MM.1S (cell line): Measurements from ENCODE around the gene ARL8B.

Experiments
- DNase-seq: peaks from one replicate; pipeline ENCODE4 v3.0.0-alpha.2; 2015
- H2AFZ ChIP-seq: fragments of 300-600 bp; sonication (generic); 2 replicates; pipeline ENCODE4 v1.6.0; 2016; ENCODE audit warnings: antibody characterized with exemption, low read length
- H3F3A ChIP-seq: fragments of 300-600 bp; sonication (generic); 2 replicates; pipeline ENCODE4 v1.6.1; 2016; ENCODE audit warnings: mild to moderate bottlenecking, antibody characterized with exemption, low read length, moderate library complexity, mixed read lengths; ENCODE audit not compliant: insufficient read depth
- H3K27ac ChIP-seq: fragments of 300-600 bp; sonication (generic); 2 replicates; pipeline ENCODE4 v1.5.1; 2016; ENCODE audit warnings: mild to moderate bottlenecking, low read length
- H3K27me3 ChIP-seq: fragments of 300-600 bp; sonication (generic); replicated peaks from 2 replicates; pipeline ENCODE4 v1.6.0; 2016; ENCODE audit warnings: low read length; ENCODE audit not compliant: insufficient read depth
- H3K36me3 ChIP-seq: fragments of 300-600 bp; sonication (generic); replicated peaks from 2 replicates; pipeline ENCODE4 v1.6.1; 2016; ENCODE audit warnings: mild to moderate bottlenecking, low read length, mixed read lengths; ENCODE audit not compliant: insufficient read depth
- H3K4me1 ChIP-seq: fragments of 300-600 bp; sonication (generic); 2 replicates; pipeline ENCODE4 v1.6.1; 2016; ENCODE audit warnings: low read length, mixed read lengths
- H3K4me2 ChIP-seq: fragments of 300-600 bp; sonication (generic); 2 replicates; pipeline ENCODE4 v1.6.0; 2016; ENCODE audit warnings: low read depth, low read length
- H3K4me3 ChIP-seq: fragments of 300-600 bp; sonication (generic); 2 replicates; pipeline ENCODE4 v1.5.1; 2016; ENCODE audit warnings: low read length, mixed read lengths
- H3K79me2 ChIP-seq: fragments of 300-600 bp; sonication (generic); 2 replicates; pipeline ENCODE4 v1.6.1; 2016; ENCODE audit warnings: mixed run types, low read length, mixed read lengths
- H3K9ac ChIP-seq: fragments of 300-600 bp; sonication (generic); 2 replicates; pipeline ENCODE4 v1.6.1; 2016; ENCODE audit warnings: low read length, mixed read lengths
- H3K9me2 ChIP-seq: fragments of 300-600 bp; sonication (generic); replicated peaks from 2 replicates; pipeline ENCODE4 v1.6.1; 2016; ENCODE audit warnings: mild to moderate bottlenecking, low read length, mixed read lengths; ENCODE audit not compliant: insufficient read depth
- H3K9me3 ChIP-seq: fragments of 300-600 bp; sonication (generic); replicated peaks from 2 replicates; pipeline ENCODE4 v1.6.1; 2016; ENCODE audit warnings: mild to moderate bottlenecking, low read length, mixed read lengths; ENCODE audit not compliant: insufficient read depth
- H4K20me1 ChIP-seq: fragments of 300-600 bp; sonication (generic); 2 replicates; pipeline ENCODE4 v1.6.1; 2016; ENCODE audit warnings: mild to moderate bottlenecking, low read length, moderate library complexity, mixed read lengths; ENCODE audit not compliant: insufficient read depth
- CTCF ChIP-seq: fragments of 300-600 bp; sonication (generic); IDR thresholded peaks from 2 replicates; pipeline ENCODE4 v1.5.1; 2016; ENCODE audit warnings: antibody characterized with exemption, low read length, mixed read lengths
- EZH2 ChIP-seq: fragments of 300-600 bp; sonication (generic); optimal IDR thresholded peaks from 2 replicates; pipeline ENCODE3; 2017; ENCODE audit warnings: low read depth, mild to moderate bottlenecking, antibody characterized with exemption, low read length, mixed read lengths
- EZH2phosphoT487 ChIP-seq: fragments of 300-600 bp; sonication (generic); IDR thresholded peaks from 2 replicates; pipeline ENCODE4 v1.6.1; 2018; ENCODE audit warnings: antibody characterized with exemption, low read length

The ARL8B gene

GRCh38 chr3:5155241-5155640 lies 33.1 kb downstream of the ARL8B start:
- Histone ChIP-seq H3K4me3 (no peak overlapping the region), H2AFZ (no peak overlapping the region), H3F3A (no peaks in the 10 kb centered on the region), H3K9me2 (no peaks in the 10 kb centered on the region), H3K27me3 (no peaks in the 10 kb centered on the region), H3K4me1 (no peaks in the 10 kb centered on the region), H3K9ac (no peak overlapping the region), H3K4me2 (no peak overlapping the region), H4K20me1 (0 out of 2 replicates have a peak, but pooled peaks cover 9% of the 10 kb centered on the region), H3K79me2 (peaks cover 96% of the 10 kb centered on the region), H3K27ac (no peak overlapping the region), H3K36me3 (no peaks in the 10 kb centered on the region), H3K9me3 (no peaks in the 10 kb centered on the region)
- no peak for TF ChIP-seq CTCF
- TF ChIP-seq EZH2phosphoT487: no peak
- TF ChIP-seq EZH2: no peak
- DNase-seq: no peak

GRCh38 chr3:5160321-5160720 lies 38.2 kb downstream of the ARL8B start:
- Histone ChIP-seq H3K9ac (no peak overlapping the region), H3K4me1 (no peaks in the 10 kb centered on the region), H3F3A (no peaks in the 10 kb centered on the region), H3K27ac (no peak overlapping the region), H3K36me3 (no peaks in the 10 kb centered on the region), H3K4me2 (no peak overlapping the region), H3K79me2 (peaks cover 99% of the 10 kb centered on the region), H3K4me3 (no peak overlapping the region), H2AFZ (no peak overlapping the region), H3K27me3 (no peaks in the 10 kb centered on the region), H4K20me1 (peaks cover 15% of the 10 kb centered on the region; the same call in 1 of the 2 replicates), H3K9me3 (no peaks in the 10 kb centered on the region), H3K9me2 (no peaks in the 10 kb centered on the region)
- TF ChIP-seq EZH2phosphoT487 (no peak), EZH2 (no peak)
- no peak for DNase-seq

DNA sequence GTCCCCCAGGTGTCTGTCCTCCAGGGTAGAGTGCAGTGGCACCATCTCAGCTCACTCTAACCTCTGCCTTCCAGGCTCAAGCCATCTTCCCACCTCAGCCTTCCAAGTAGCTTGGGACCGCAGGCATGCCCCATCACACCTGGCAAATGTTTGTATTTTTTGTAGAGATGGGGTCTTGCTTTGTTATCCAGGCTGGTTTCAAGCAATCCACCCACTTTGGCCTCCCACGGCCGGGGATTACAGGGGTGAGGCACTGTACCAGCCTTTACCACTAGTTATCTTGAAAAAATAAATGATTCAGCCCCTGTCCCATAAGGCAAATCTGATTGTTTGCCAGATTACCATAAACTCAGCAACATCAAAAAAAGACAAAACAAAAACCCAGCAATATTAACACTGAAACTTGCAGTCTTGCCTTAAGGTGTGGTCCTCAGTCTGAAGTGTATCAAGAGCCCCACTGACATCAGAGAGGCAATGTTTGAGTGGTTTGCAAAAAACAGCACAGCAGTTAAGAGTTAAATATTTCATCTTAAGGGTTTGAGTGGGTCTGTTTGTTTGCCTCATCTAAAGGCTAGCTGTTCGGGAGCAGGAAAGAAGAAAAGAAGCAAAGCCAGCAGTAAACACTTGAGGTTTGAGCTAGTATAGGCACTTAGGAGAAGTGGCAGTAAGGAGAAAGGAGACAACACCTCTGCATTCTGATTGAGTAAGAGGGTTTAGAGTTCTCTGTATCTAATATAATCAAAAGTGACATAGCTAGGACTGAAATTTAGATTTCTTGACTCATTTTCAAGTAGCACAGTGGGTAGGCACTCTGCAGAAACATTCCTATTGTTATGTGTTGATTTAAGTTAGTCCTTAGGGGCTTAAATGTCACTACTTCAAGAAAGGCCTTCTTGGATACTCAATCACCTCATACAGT lies 39.1 kb downstream of the ARL8B start:
- Histone ChIP-seq H3K4me2 (no peak overlapping the region), H3K27ac (no peak overlapping the region), H3K9me2 (no peaks in the 10 kb centered on the region), H3K27me3 (no peaks in the 10 kb centered on the region), H3K4me3 (no peak overlapping the region), H3K4me1 (no peaks in the 10 kb centered on the region), H4K20me1 (peaks cover 15% of the 10 kb centered on the region; the same call in 1 of the 2 replicates), H3K36me3 (no peaks in the 10 kb centered on the region), H3F3A (no peaks in the 10 kb centered on the region), H3K79me2 (peaks cover 99% of the 10 kb centered on the region), H2AFZ (no peak overlapping the region), H3K9ac (no peak overlapping the region), H3K9me3 (no peaks in the 10 kb centered on the region)
- no peak for DNase-seq
- TF ChIP-seq EZH2 (no peak), EZH2phosphoT487 (no peak), CTCF (no peak)

GRCh38 chr3:5162102-5162501 lies 40.0 kb downstream of the ARL8B start:
- H3K4me3 ChIP-seq: no peak overlapping the region
- no peak overlapping the region for H3K4me2 ChIP-seq
- no peak for TF ChIP-seq EZH2phosphoT487
- TF ChIP-seq EZH2: no peak
- no peak for TF ChIP-seq CTCF
- peaks cover 15% of the 10 kb centered on the region; the same call in 1 of the 2 replicates for H4K20me1 ChIP-seq
- no peak overlapping the region for H3K27ac ChIP-seq
- H3K4me1 ChIP-seq: no peaks in the 10 kb centered on the region
- no peak overlapping the region for H3K9ac ChIP-seq
- peaks cover 99% of the 10 kb centered on the region for H3K79me2 ChIP-seq
- no peak for DNase-seq
- H3K27me3 ChIP-seq: no peaks in the 10 kb centered on the region
- no peaks in the 10 kb centered on the region for H3F3A ChIP-seq
- H2AFZ ChIP-seq: no peak overlapping the region
- no peaks in the 10 kb centered on the region for H3K36me3 ChIP-seq
- no peaks in the 10 kb centered on the region for H3K9me2 ChIP-seq
- no peaks in the 10 kb centered on the region for H3K9me3 ChIP-seq
